H1 (cell line): Measurements from ENCODE around the gene ZNRF3. TPM values are rescaled to one million over a fixed set of nuclear protein-coding genes. Genes with fewer than 3 reads are reported as not detected.

Source experiments
- CTCF ChIA-PET: fragments of 300-600 bp; sonication (Branson Sonifier 250); formaldehyde crosslinking; loops from one replicate; lab custom pipeline; 2021; ENCODE audit not compliant: partially characterized antibody; lab: Charles Lee
- POLR2A ChIA-PET: fragments of 300-600 bp; sonication (Branson Sonifier 250); formaldehyde crosslinking; loops from one replicate; lab custom pipeline; 2021; ENCODE audit warnings: inconsistent platforms; ENCODE audit not compliant: partially characterized antibody; lab: Charles Lee
- DNase-seq, 2 experiments: peaks; one replicate each; pipeline versions ENCODE4 v3.0.0 to v3.0.0-alpha.2; 2010 to 2022; ENCODE audit warnings: low spot score in 2 of 2, low read depth in 1 of 2, mixed read lengths in 1 of 2
- FAIRE-seq: peaks from 2 replicates; lab custom pipeline; 2011; peaks lifted over from hg19 to GRCh38; lab: Jason Lieb, UNC
- H2AFZ ChIP-seq: 2 replicates; pipeline ENCODE4 v1.8.1; 2012; ENCODE audit warnings: low read length, inconsistent platforms
- H2AK5ac ChIP-seq: 2 replicates; pipeline ENCODE4 v1.6.1; 2013; ENCODE audit warnings: low read depth, low read length
- H2BK120ac ChIP-seq: replicated peaks from 2 replicates; pipeline ENCODE3; 2013; ENCODE audit warnings: low read depth, low read length, inconsistent platforms
- H2BK12ac ChIP-seq: 2 replicates; pipeline ENCODE4 v1.6.1; 2013; ENCODE audit warnings: low read depth, low read length
- H2BK15ac ChIP-seq: 2 replicates; pipeline ENCODE4 v1.6.1; 2013; ENCODE audit warnings: low read length
- H2BK20ac ChIP-seq: 2 replicates; pipeline ENCODE4 v1.6.1; 2013; ENCODE audit warnings: low read length
- H2BK5ac ChIP-seq: 2 replicates; pipeline ENCODE4 v1.6.1; 2013; ENCODE audit warnings: low read depth, low read length
- H3K14ac ChIP-seq: 2 replicates; pipeline ENCODE4 v1.6.1; 2013; ENCODE audit warnings: inconsistent platforms; ENCODE audit not compliant: insufficient read length
- H3K18ac ChIP-seq: 2 replicates; pipeline ENCODE4 v1.6.1; 2013; ENCODE audit warnings: low read length; ENCODE audit errors: extremely low read depth
- H3K23ac ChIP-seq: 2 replicates; pipeline ENCODE4 v1.6.1; 2013; ENCODE audit warnings: inconsistent platforms; ENCODE audit not compliant: insufficient read length
- H3K23me2 ChIP-seq: 2 replicates; pipeline ENCODE4 v1.6.1; 2013; ENCODE audit warnings: low read depth, low read length
- H3K27ac ChIP-seq: 2 replicates; pipeline ENCODE4 v1.6.1; 2011; ENCODE audit warnings: low read depth, low read length, inconsistent platforms
- H3K27me3 ChIP-seq, 4 experiments: replicated peaks in 1 of 4; 1 replicate in 1 of 4; 2 replicates in 3 of 4; pipeline versions ENCODE4 v1.6.1 to v1.8.1; 2011 to 2013; ENCODE audit warnings: low read length in 3 of 4, mild to moderate bottlenecking in 3 of 4, inconsistent platforms in 2 of 4, mixed read lengths in 2 of 4, moderate library complexity in 1 of 4; ENCODE audit not compliant: control insufficient read depth in 3 of 4, insufficient read depth in 3 of 4; ENCODE audit errors: extremely low read depth in 1 of 4
- H3K36me3 ChIP-seq, 4 experiments: 2 replicates each; pipeline versions ENCODE4 v1.6.1 to v1.8.1; 2011 to 2013; ENCODE audit warnings: mild to moderate bottlenecking in 4 of 4, low read length in 3 of 4, moderate library complexity in 2 of 4, control low read depth in 1 of 4, inconsistent platforms in 1 of 4; ENCODE audit not compliant: insufficient read depth in 4 of 4, control insufficient read depth in 2 of 4
- H3K4ac ChIP-seq: replicated peaks from 2 replicates; pipeline ENCODE3; 2013; ENCODE audit warnings: low read length, low read depth, mixed read lengths, inconsistent platforms; ENCODE audit not compliant: insufficient read length
- H3K4me1 ChIP-seq, 4 experiments: replicated peaks in 1 of 4; 1 replicate in 1 of 4; 2 replicates in 3 of 4; pipeline versions ENCODE4 v1.6.1 to v1.8.1; 2011 to 2013; ENCODE audit warnings: low read length in 3 of 4, inconsistent platforms in 2 of 4, mixed read lengths in 1 of 4; ENCODE audit not compliant: insufficient read depth in 4 of 4, control insufficient read depth in 3 of 4
- H3K4me2 ChIP-seq, 2 experiments: 2 replicates each; pipeline versions ENCODE4 v1.6.1 to v1.8.1; 2011 to 2013; ENCODE audit warnings: low read depth in 2 of 2, low read length in 2 of 2, control low read depth in 1 of 2, inconsistent platforms in 1 of 2, mild to moderate bottlenecking in 1 of 2; ENCODE audit not compliant: insufficient read depth in 1 of 2
- H3K4me3 ChIP-seq, 4 experiments: fragments of 200-600, 300-600 bp in 1 of 4; sonication (generic), shearing (Covaris generic), sonication (Bioruptor Twin) in 1 of 4; 2 replicates each; pipeline versions ENCODE4 v1.5.1 to v1.8.1; 2011 to 2016; ENCODE audit warnings: low read length in 4 of 4, low read depth in 3 of 4, control low read depth in 2 of 4, inconsistent platforms in 2 of 4, mild to moderate bottlenecking in 2 of 4, mixed read lengths in 1 of 4, moderate library complexity in 1 of 4; ENCODE audit not compliant: insufficient read depth in 2 of 4; ENCODE audit errors: extremely low read depth in 1 of 4
- H3K56ac ChIP-seq: replicated peaks from 2 replicates; pipeline ENCODE3; 2013; ENCODE audit warnings: low read depth, mild to moderate bottlenecking, mixed read lengths, low read length, inconsistent platforms; ENCODE audit not compliant: insufficient read length
- H3K79me1 ChIP-seq: 2 replicates; pipeline ENCODE4 v1.6.1; 2013; ENCODE audit warnings: low read depth, low read length, control low read depth
- H3K79me2 ChIP-seq, 2 experiments: 2 replicates each; pipeline versions ENCODE4 v1.6.1 to v1.8.1; 2012 to 2013; ENCODE audit warnings: low read length in 2 of 2, mild to moderate bottlenecking in 2 of 2, inconsistent platforms in 1 of 2; ENCODE audit not compliant: insufficient read depth in 2 of 2, control insufficient read depth in 1 of 2
- H3K9ac ChIP-seq, 4 experiments: replicated peaks in 1 of 4; 1 replicate in 1 of 4; 2 replicates in 3 of 4; pipeline versions ENCODE4 v1.6.1 to v1.8.1; 2011 to 2013; ENCODE audit warnings: low read depth in 3 of 4, low read length in 3 of 4, control low read depth in 2 of 4, mild to moderate bottlenecking in 2 of 4, moderate library complexity in 2 of 4, inconsistent platforms in 1 of 4; ENCODE audit errors: extremely low read depth in 1 of 4
- H3K9me3 ChIP-seq, 2 experiments: 2 replicates each; pipeline versions ENCODE4 v1.6.1 to v1.8.1; 2012 to 2013; ENCODE audit warnings: mild to moderate bottlenecking in 2 of 2, moderate library complexity in 2 of 2, control low read depth in 1 of 2, inconsistent platforms in 1 of 2, low read depth in 1 of 2, low read length in 1 of 2, mixed read lengths in 1 of 2; ENCODE audit not compliant: insufficient read depth in 2 of 2
- H4K20me1 ChIP-seq, 2 experiments: replicated peaks in 1 of 2; 2 replicates each; pipeline versions ENCODE3 to v1.8.1; 2011 to 2013; ENCODE audit warnings: inconsistent platforms in 2 of 2, low read length in 2 of 2, mild to moderate bottlenecking in 1 of 2; ENCODE audit not compliant: insufficient read depth in 2 of 2, control insufficient read depth in 1 of 2
- H4K5ac ChIP-seq: 2 replicates; pipeline ENCODE4 v1.6.1; 2013; ENCODE audit warnings: low read length, low read depth, mixed read lengths, inconsistent platforms; ENCODE audit not compliant: insufficient read length
- H4K8ac ChIP-seq: 2 replicates; pipeline ENCODE4 v1.8.0; 2013; ENCODE audit warnings: mild to moderate bottlenecking, moderate library complexity, low read length, inconsistent platforms; ENCODE audit not compliant: insufficient read depth; ENCODE audit errors: extremely low read depth
- H4K91ac ChIP-seq: replicated peaks from 2 replicates; pipeline ENCODE3; 2013; ENCODE audit warnings: low read length, mixed read lengths, inconsistent platforms; ENCODE audit not compliant: insufficient read length
- ATF3 ChIP-seq: IDR thresholded peaks from 2 replicates; pipeline ENCODE4 v1.6.1; 2011; ENCODE audit warnings: low read depth, mild to moderate bottlenecking, low read length; ENCODE audit not compliant: insufficient read depth
- BACH1 ChIP-seq: IDR thresholded peaks from 2 replicates; pipeline ENCODE4 v1.6.1; 2012; ENCODE audit warnings: low read length, improper control_type of control experiment
- NANOG ChIP-seq: IDR thresholded peaks from 2 replicates; pipeline ENCODE4 v1.6.1; 2011; ENCODE audit warnings: low read length, low read depth, mild to moderate bottlenecking, inconsistent platforms; ENCODE audit not compliant: insufficient read depth, poor library complexity, severe bottlenecking
- RAD21 ChIP-seq, 2 experiments: IDR thresholded peaks in 1 of 2; conservative IDR thresholded peaks in 1 of 2; 2 replicates each; pipeline ENCODE4 v1.6.1; 2011; ENCODE audit warnings: low read depth in 2 of 2, low read length in 2 of 2, improper control_type of control experiment in 1 of 2, inconsistent platforms in 1 of 2, mild to moderate bottlenecking in 1 of 2, moderate library complexity in 1 of 2
- SIN3A ChIP-seq, 2 experiments: IDR thresholded peaks in 1 of 2; conservative IDR thresholded peaks in 1 of 2; 2 replicates each; pipeline ENCODE4 v1.6.1; 2011 to 2012; ENCODE audit warnings: low read length in 2 of 2, improper control_type of control experiment in 1 of 2, low read depth in 1 of 2, mild to moderate bottlenecking in 1 of 2
- SIRT6 ChIP-seq: IDR thresholded peaks from one replicate; pipeline ENCODE4 v1.7.1; 2012; ENCODE audit warnings: low read length, inconsistent platforms
- SP1 ChIP-seq: IDR thresholded peaks from 2 replicates; pipeline ENCODE4 v1.6.1; 2011; ENCODE audit warnings: low read depth, low read length
- ZNF274 ChIP-seq: IDR thresholded peaks from 2 replicates; pipeline ENCODE4 v1.7.0; 2012; ENCODE audit warnings: low read length, borderline replicate concordance; ENCODE audit errors: extremely low read depth
- WGBS, 2 experiments: shearing (Covaris generic) in 1 of 2; methylation state at CpG; one replicate each; pipeline versions ENCODE4 v1.1.6 to v1.1.7; 2013 to 2015; ENCODE audit warnings: low lambda C conversion rate in 2 of 2, mixed read lengths in 2 of 2, inconsistent platforms in 1 of 2, low coverage in 1 of 2, missing lambda C conversion rate in 1 of 2; ENCODE audit not compliant: insufficient replicate concordance in 2 of 2, insufficient coverage in 1 of 2, insufficient read length in 1 of 2; ENCODE audit errors: extremely low coverage in 1 of 2, missing lambda C conversion rate in 1 of 2; 5-methylcytosine and 5-hydroxymethylcytosine counted together
- polyA plus RNA-seq, 7 experiments: library from polyadenylated mRNA; depleted of rRNA in 3 of 7; stranded (reverse) in 5 of 7; unstranded in 2 of 7; fragments of >200 nt in 5 of 7; fragments of 200-250 nt in 2 of 7; gene quantifications; 1 replicate in 5 of 7; 2 replicates in 1 of 7; 4 replicates in 1 of 7; pipeline versions ENCODE4 v1.2.1 to v1.2.3, GENCODE V29; 2011 to 2013; ENCODE audit warnings: missing spikeins in 2 of 7, mixed read lengths in 2 of 7
- total RNA-seq: library from RNA; stranded (reverse); fragmentation: NEBNext Ultra II Directional; extraction: Animal tissue kit (Norgen Biotek cat#: 25700); gene quantifications from 2 replicates; pipeline ENCODE4 v1.2.1, GENCODE V29; 2021
- TF ChIP-seq, protein P1 (sequence below): IDR thresholded peaks from 2 replicates; pipeline ENCODE4 v1.6.1; 2011; ENCODE audit warnings: low read length, improper control_type of control experiment
- TF ChIP-seq, protein P2 (sequence below): IDR thresholded peaks from 2 replicates; pipeline ENCODE4 v1.6.1; 2012; ENCODE audit warnings: low read length, inconsistent platforms

Gene ZNRF3
- total and polyA plus RNA-seq, 2 of the 8 experiments (the other 6 are each of a cell fraction or from before 2014, with no cell fraction given), result 14.1 to 21.7 TPM

DNA sequence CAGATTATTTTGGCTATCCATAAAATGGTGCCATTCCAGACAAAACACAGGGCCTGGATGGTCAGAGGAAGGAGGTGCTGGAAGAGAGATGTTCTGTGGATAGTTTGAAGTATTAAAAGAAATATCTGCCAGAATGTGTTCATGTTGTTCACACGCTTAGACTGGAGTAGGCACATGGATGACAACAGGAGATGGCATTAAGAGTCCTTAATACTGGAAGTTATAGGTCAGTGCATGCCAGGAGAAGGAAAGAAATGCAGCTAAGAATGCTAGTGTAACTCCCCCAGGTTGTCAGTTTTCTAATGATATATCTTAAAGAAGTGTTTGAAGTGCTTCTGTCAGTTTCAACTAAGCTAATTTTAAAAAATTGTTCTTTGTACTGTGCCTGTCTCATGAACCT, 209.7 kb downstream of the ZNRF3 start:
- H3K14ac ChIP-seq, result no peak overlapping the region
- no peak overlapping the region for H2BK120ac ChIP-seq
- DNase-seq (no peak), FAIRE-seq (no peak)
- H4K5ac ChIP-seq, result no peak overlapping the region
- H2BK20ac ChIP-seq, result no peak overlapping the region
- H3K23me2 ChIP-seq, result no peaks in the 10 kb centered on the region
- no peaks in the 10 kb centered on the region for H3K36me3 ChIP-seq
- no peak overlapping the region for H3K4me3 ChIP-seq
- no peak overlapping the region for H2BK5ac ChIP-seq
- POLR2A ChIA-PET, result interaction anchor here (1.4 kb wide), 1 partner anchor 9 kb away, joined by 3 read pairs; no protein-coding TSS in a partner anchor
- H3K18ac ChIP-seq, result no peak overlapping the region
- H3K27ac ChIP-seq, result no peak overlapping the region
- H2BK12ac ChIP-seq, result no peak overlapping the region
- no peaks in the 10 kb centered on the region for H3K27me3 ChIP-seq
- CTCF ChIA-PET, result interaction anchor here (1.3 kb wide), 1 partner anchor 61 kb away, joined by 3 read pairs; no protein-coding TSS in a partner anchor
- H3K23ac ChIP-seq, result no peak overlapping the region
- peaks cover 0 to 7% (median 5%) of the 10 kb centered on the region in 4 experiments; a peak in 3 of 7 replicates for H3K4me1 ChIP-seq
- no peak overlapping the region for H2BK15ac ChIP-seq
- H4K8ac ChIP-seq, result no peak overlapping the region
- no peak overlapping the region for H2AFZ ChIP-seq
- H3K4me2 ChIP-seq, result no peak overlapping the region
- no peak overlapping the region for H4K91ac ChIP-seq
- H3K9me3 ChIP-seq, result no peaks in the 10 kb centered on the region
- H3K56ac ChIP-seq, result no peak overlapping the region
- no peaks in the 10 kb centered on the region for H3K79me2 ChIP-seq
- H3K79me1 ChIP-seq, result no peaks in the 10 kb centered on the region
- WGBS, 2 experiments, result 96% methylated on average over 1 of the region's 1 CpG; no CpG with 5 or more reads in 1 of the 2 experiments
- no peak overlapping the region for H2AK5ac ChIP-seq
- peaks cover 0 to 1% of the 10 kb centered on the region in 2 experiments for H4K20me1 ChIP-seq
- no peak overlapping the region for H3K9ac ChIP-seq
- no peak overlapping the region for H3K4ac ChIP-seq
- TF ChIP-seq BACH1 (no peak), SP1 (no peak), SIRT6 (no peak), SIN3A (conservative IDR thresholded peaks at IDR 0.05 in 1 of 2, IDR thresholded peaks at IDR 0.05 in 1 of 2; ENCODE audit: low read depth in 1 of 2, low read length in 2 of 2) (no peak), RAD21 (IDR thresholded peaks at IDR 0.05 in 1 of 2, conservative IDR thresholded peaks at IDR 0.05 in 1 of 2; ENCODE audit: low read depth in 2 of 2, low read length in 2 of 2) (no peak), ZNF274 (no peak), ATF3 (no peak), NANOG (no peak)
- TF ChIP-seq, protein P1, sequence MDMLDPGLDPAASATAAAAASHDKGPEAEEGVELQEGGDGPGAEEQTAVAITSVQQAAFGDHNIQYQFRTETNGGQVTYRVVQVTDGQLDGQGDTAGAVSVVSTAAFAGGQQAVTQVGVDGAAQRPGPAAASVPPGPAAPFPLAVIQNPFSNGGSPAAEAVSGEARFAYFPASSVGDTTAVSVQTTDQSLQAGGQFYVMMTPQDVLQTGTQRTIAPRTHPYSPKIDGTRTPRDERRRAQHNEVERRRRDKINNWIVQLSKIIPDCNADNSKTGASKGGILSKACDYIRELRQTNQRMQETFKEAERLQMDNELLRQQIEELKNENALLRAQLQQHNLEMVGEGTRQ, result no peak
- TF ChIP-seq, protein P2, sequence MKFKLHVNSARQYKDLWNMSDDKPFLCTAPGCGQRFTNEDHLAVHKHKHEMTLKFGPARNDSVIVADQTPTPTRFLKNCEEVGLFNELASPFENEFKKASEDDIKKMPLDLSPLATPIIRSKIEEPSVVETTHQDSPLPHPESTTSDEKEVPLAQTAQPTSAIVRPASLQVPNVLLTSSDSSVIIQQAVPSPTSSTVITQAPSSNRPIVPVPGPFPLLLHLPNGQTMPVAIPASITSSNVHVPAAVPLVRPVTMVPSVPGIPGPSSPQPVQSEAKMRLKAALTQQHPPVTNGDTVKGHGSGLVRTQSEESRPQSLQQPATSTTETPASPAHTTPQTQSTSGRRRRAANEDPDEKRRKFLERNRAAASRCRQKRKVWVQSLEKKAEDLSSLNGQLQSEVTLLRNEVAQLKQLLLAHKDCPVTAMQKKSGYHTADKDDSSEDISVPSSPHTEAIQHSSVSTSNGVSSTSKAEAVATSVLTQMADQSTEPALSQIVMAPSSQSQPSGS, result no peak
